PC-3 (cell line): ENCODE measurements around the gene GRIN1. TPM values are rescaled to one million over a fixed set of nuclear protein-coding genes. Genes with fewer than 3 reads are reported as not detected.

Source experiments
- ATAC-seq: fragments of 200-7000 bp; cut with Tn5 transposase; 2 replicates; pipeline ENCODE4 v1.9.1; 2020; ENCODE audit warnings: mild to moderate bottlenecking, moderate library complexity
- BruUV-seq: library from RNA; stranded (reverse); fragments of 400-500 nt; replicated peaks from 2 replicates; lab custom pipeline; 2021; lab: Mats Ljungman, UMichigan
- CTCF ChIA-PET: fragments of 300-600 bp; sonication (Branson Sonifier 250); formaldehyde crosslinking; loops from one replicate; lab custom pipeline; 2022; ENCODE audit warnings: antibody characterized with exemption; lab: Charles Lee
- POLR2A ChIA-PET: fragments of 300-600 bp; sonication (Branson Sonifier 250); formaldehyde crosslinking; loops from one replicate; lab custom pipeline; 2022; ENCODE audit warnings: antibody characterized with exemption; ENCODE audit not compliant: unreplicated experiment; lab: Charles Lee
- DNase-seq: peaks from one replicate; pipeline ENCODE4 v3.0.0-alpha.2; 2015
- H2AFZ ChIP-seq: fragments of 300-600 bp; sonication (generic); 2 replicates; pipeline ENCODE4 v1.6.0; 2016; ENCODE audit warnings: antibody characterized with exemption, low read length
- H3F3A ChIP-seq: fragments of 300-600 bp; sonication (generic); one replicate; pipeline ENCODE4 v1.6.0; 2017; ENCODE audit warnings: antibody characterized with exemption, low read length, control low read depth, mild to moderate bottlenecking; ENCODE audit not compliant: unreplicated experiment
- H3K27ac ChIP-seq: fragments of 300-600 bp; sonication (generic); 2 replicates; pipeline ENCODE4 v1.5.1; 2016; ENCODE audit warnings: mild to moderate bottlenecking, low read length
- H3K27me3 ChIP-seq: fragments of 300-600 bp; sonication (generic); 2 replicates; pipeline ENCODE4 v1.6.1; 2016; ENCODE audit warnings: low read length, mixed read lengths
- H3K36me3 ChIP-seq: fragments of 300-600 bp; sonication (generic); 2 replicates; pipeline ENCODE4 v1.6.1; 2016; ENCODE audit warnings: low read depth, mixed run types, low read length, mixed read lengths
- H3K4me1 ChIP-seq: fragments of 300-600 bp; sonication (generic); 2 replicates; pipeline ENCODE4 v1.5.1; 2016; ENCODE audit warnings: low read length; ENCODE audit not compliant: insufficient read depth
- H3K4me2 ChIP-seq: fragments of 300-600 bp; sonication (generic); 2 replicates; pipeline ENCODE4 v1.6.0; 2016; ENCODE audit warnings: low read length
- H3K4me3 ChIP-seq: fragments of 300-600 bp; sonication (generic); 2 replicates; pipeline ENCODE4 v1.5.1; 2016; ENCODE audit warnings: mild to moderate bottlenecking, low read length, mixed read lengths
- H3K79me2 ChIP-seq: fragments of 300-600 bp; sonication (generic); 2 replicates; pipeline ENCODE4 v1.6.1; 2017; ENCODE audit warnings: low read length, mixed read lengths
- H3K9ac ChIP-seq: fragments of 300-600 bp; sonication (generic); 2 replicates; pipeline ENCODE4 v1.6.0; 2016; ENCODE audit warnings: mild to moderate bottlenecking, low read length
- H3K9me2 ChIP-seq: fragments of 300-600 bp; sonication (generic); replicated peaks from 2 replicates; pipeline ENCODE4 v1.6.1; 2016; ENCODE audit warnings: mixed run types, low read length, mixed read lengths
- H3K9me3 ChIP-seq: fragments of 300-600 bp; sonication (generic); 2 replicates; pipeline ENCODE4 v1.6.1; 2016; ENCODE audit warnings: low read length, mixed read lengths
- H4K20me1 ChIP-seq: fragments of 300-600 bp; sonication (generic); 2 replicates; pipeline ENCODE4 v1.6.1; 2016; ENCODE audit warnings: low read length, mixed read lengths
- EZH2 ChIP-seq: fragments of 300-600 bp; sonication (generic); IDR thresholded peaks from one replicate; pipeline ENCODE4 v1.6.1; 2017; ENCODE audit warnings: antibody characterized with exemption, mild to moderate bottlenecking, low read length; ENCODE audit not compliant: unreplicated experiment
- EZH2phosphoT487 ChIP-seq: fragments of 300-600 bp; sonication (generic); IDR thresholded peaks from 2 replicates; pipeline ENCODE4 v1.6.1; 2018; ENCODE audit warnings: mild to moderate bottlenecking, antibody characterized with exemption, low read length, borderline replicate concordance
- intact Hi-C: fragments of 100-400 bp; cut with micrococcal nuclease; formaldehyde crosslinking; loops from 2 replicates; pipeline ENCODE4 v1.9.0; 2023
- total RNA-seq: library from RNA; depleted of rRNA; stranded (reverse); fragments of >200 nt; gene quantifications from 2 replicates; pipeline ENCODE4 v1.2.3, GENCODE V29; 2014
- TF ChIP-seq, protein P1 (sequence below): fragments of 300-600 bp; sonication (generic); conservative IDR thresholded peaks from 2 replicates; pipeline ENCODE4 v1.5.1; 2017; ENCODE audit warnings: antibody characterized with exemption, low read depth, mild to moderate bottlenecking, low read length

GRIN1 gene
- total RNA-seq, 1 experiment from 2014 or later, result 0.11 TPM

GRCh38 chr9:137167747-137168572 is 29.0 kb downstream of the GRIN1 start:
- Histone ChIP-seq H3K4me1 (no peaks in the 10 kb centered on the region), H3K27ac (no peak overlapping the region), H3K4me2 (peak overlapping the region; percentile 84), H3K4me3 (peak overlapping the region; percentile 48; the same call in 1 of the 2 replicates), H3F3A (no peaks in the 10 kb centered on the region), H3K9me2 (no peaks in the 10 kb centered on the region), H3K9me3 (no peaks in the 10 kb centered on the region), H3K36me3 (no peaks in the 10 kb centered on the region), H2AFZ (no peak overlapping the region), H4K20me1 (no peaks in the 10 kb centered on the region), H3K79me2 (no peaks in the 10 kb centered on the region), H3K9ac (no peak overlapping the region), H3K27me3 (peaks cover 12% of the 10 kb centered on the region)
- DNase-seq, result no peak
- no TSS peak for BruUV-seq
- ATAC-seq, result peak; percentile 10
- TF ChIP-seq EZH2, result no peak
- no peak for TF ChIP-seq EZH2phosphoT487
- TF ChIP-seq, protein P1, sequence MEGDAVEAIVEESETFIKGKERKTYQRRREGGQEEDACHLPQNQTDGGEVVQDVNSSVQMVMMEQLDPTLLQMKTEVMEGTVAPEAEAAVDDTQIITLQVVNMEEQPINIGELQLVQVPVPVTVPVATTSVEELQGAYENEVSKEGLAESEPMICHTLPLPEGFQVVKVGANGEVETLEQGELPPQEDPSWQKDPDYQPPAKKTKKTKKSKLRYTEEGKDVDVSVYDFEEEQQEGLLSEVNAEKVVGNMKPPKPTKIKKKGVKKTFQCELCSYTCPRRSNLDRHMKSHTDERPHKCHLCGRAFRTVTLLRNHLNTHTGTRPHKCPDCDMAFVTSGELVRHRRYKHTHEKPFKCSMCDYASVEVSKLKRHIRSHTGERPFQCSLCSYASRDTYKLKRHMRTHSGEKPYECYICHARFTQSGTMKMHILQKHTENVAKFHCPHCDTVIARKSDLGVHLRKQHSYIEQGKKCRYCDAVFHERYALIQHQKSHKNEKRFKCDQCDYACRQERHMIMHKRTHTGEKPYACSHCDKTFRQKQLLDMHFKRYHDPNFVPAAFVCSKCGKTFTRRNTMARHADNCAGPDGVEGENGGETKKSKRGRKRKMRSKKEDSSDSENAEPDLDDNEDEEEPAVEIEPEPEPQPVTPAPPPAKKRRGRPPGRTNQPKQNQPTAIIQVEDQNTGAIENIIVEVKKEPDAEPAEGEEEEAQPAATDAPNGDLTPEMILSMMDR, result no peak
- ChIA-PET POLR2A (no interaction called here), CTCF (no interaction called here)
- intact Hi-C loops, result no loop called here

DNA sequence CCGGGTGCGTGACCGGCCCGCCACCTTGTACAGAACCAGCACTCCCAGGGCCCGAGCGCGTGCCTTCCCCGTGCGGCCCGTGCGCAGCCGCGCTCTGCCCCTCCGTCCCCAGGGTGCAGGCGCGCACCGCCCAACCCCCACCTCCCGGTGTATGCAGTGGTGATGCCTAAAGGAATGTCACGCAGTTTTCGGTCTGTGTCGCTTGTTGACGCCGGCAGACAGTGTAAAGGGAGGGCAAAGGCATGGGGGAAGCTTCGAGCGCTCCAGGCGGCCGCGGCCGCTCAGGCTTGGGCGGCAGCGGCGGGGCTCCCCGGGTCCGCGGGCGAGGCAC is 29.6 kb downstream of the GRIN1 start:
- H2AFZ ChIP-seq, result peak overlapping the region; percentile 63; the same call in 1 of the 2 replicates

More for the DNA sequence above, 29.6 kb downstream of the GRIN1 start:
- Histone ChIP-seq H3K27ac (no peak overlapping the region), H3K9me3 (no peaks in the 10 kb centered on the region), H3K4me2 (peak overlapping the region; percentile 84), H3F3A (no peaks in the 10 kb centered on the region), H3K9me2 (no peaks in the 10 kb centered on the region), H3K9ac (no peak overlapping the region), H3K27me3 (peaks cover 12% of the 10 kb centered on the region), H3K36me3 (no peaks in the 10 kb centered on the region), H3K4me1 (no peaks in the 10 kb centered on the region), H3K79me2 (no peaks in the 10 kb centered on the region), H3K4me3 (peak overlapping the region; percentile 64), H4K20me1 (no peaks in the 10 kb centered on the region)
- no TSS peak for BruUV-seq
- POLR2A ChIA-PET, result no interaction called here
- CTCF ChIA-PET, result no interaction called here
- no peak for DNase-seq
- intact Hi-C loops, result no loop called here
- ATAC-seq, result peak; percentile 36
- TF ChIP-seq, protein P1, result no peak
- no peak for TF ChIP-seq EZH2phosphoT487
- TF ChIP-seq EZH2, result no peak
